SU-DHL-6 (cell line): ENCODE data around the gene MRPS27.

ENCODE experiments used
- EZH2phosphoT487 ChIP-seq: fragments of 200-600 bp; sonication (generic), shearing (Covaris generic); conservative IDR thresholded peaks from 2 replicates; pipeline ENCODE4 v1.6.1; 2018; ENCODE audit warnings: mild to moderate bottlenecking, antibody characterized with exemption, low read length, moderate library complexity, mixed read lengths
- TF ChIP-seq, protein P1 (sequence below): fragments of 200-600 bp; sonication (generic); IDR thresholded peaks from one replicate; pipeline ENCODE4 v1.5.1; 2017; ENCODE audit warnings: antibody characterized with exemption, mild to moderate bottlenecking, low read length, moderate library complexity; ENCODE audit not compliant: insufficient read depth, poor library complexity, severe bottlenecking

DNA sequence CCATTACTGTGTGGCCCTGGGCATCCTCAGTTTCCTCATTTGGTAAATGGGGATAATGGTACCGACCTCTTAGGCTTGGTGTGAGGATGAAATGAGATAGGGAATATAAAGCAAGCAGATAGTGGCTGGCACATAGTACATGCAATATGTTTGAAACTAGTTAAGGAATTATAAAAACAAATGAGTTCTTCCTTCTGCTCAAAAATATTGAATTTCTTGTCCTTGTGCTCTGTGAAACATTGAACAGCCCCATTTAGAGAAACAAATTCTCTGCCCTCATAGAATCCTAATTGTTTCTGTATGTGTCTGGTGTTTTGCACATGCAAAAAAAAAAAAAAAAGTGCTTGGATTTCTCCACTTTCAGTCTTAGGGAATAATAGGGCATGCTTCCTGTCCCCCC, 39.8 kb upstream of the MRPS27 start:
- TF ChIP-seq, protein P1, sequence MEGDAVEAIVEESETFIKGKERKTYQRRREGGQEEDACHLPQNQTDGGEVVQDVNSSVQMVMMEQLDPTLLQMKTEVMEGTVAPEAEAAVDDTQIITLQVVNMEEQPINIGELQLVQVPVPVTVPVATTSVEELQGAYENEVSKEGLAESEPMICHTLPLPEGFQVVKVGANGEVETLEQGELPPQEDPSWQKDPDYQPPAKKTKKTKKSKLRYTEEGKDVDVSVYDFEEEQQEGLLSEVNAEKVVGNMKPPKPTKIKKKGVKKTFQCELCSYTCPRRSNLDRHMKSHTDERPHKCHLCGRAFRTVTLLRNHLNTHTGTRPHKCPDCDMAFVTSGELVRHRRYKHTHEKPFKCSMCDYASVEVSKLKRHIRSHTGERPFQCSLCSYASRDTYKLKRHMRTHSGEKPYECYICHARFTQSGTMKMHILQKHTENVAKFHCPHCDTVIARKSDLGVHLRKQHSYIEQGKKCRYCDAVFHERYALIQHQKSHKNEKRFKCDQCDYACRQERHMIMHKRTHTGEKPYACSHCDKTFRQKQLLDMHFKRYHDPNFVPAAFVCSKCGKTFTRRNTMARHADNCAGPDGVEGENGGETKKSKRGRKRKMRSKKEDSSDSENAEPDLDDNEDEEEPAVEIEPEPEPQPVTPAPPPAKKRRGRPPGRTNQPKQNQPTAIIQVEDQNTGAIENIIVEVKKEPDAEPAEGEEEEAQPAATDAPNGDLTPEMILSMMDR: no peak
- TF ChIP-seq EZH2phosphoT487: no peak
